SK-N-SH (cell line): ENCODE measurements around the gene SEC11A. TPM values are rescaled to one million over a fixed set of nuclear protein-coding genes. Genes with fewer than 3 reads are reported as not detected.

Experiments
- CTCF ChIA-PET: fragments of 300-600, 350-600 bp; formaldehyde crosslinking; extraction: SDS; loops from one replicate; lab custom pipeline; 2021; lab: Yijun Ruan, JAX
- POLR2A ChIA-PET: fragments of 350-600 bp; sonication (Branson Sonifier 250); formaldehyde crosslinking; extraction: SDS; loops from one replicate; lab custom pipeline; 2020; ENCODE audit warnings: antibody characterized with exemption, inconsistent platforms; lab: Yijun Ruan, JAX
- DNase-seq: peaks from one replicate; pipeline ENCODE4 v3.0.0; 2012
- H2AFZ ChIP-seq: fragments of 200-600 bp; sonication (generic); 2 replicates; pipeline ENCODE4 v1.8.1; 2016; ENCODE audit warnings: antibody characterized with exemption, mild to moderate bottlenecking, low read depth
- H3F3A ChIP-seq: fragments of 200-600 bp; sonication (generic); replicated peaks from 2 replicates; pipeline ENCODE3; 2016; ENCODE audit warnings: antibody characterized with exemption, mild to moderate bottlenecking; ENCODE audit not compliant: insufficient read depth
- H3K27ac ChIP-seq, 2 experiments: fragments of 200-500 bp in 1 of 2; fragments of 200-600 bp in 1 of 2; sonication (Bioruptor generic) in 1 of 2; sonication (generic), shearing (Covaris generic) in 1 of 2; 2 replicates each; pipeline versions ENCODE4 v1.5.1 to v1.6.1; 2014 to 2016; ENCODE audit warnings: low read depth in 2 of 2, inconsistent platforms in 1 of 2, low read length in 1 of 2, mild to moderate bottlenecking in 1 of 2, mixed read lengths in 1 of 2
- H3K27me3 ChIP-seq: fragments of 200-600 bp; sonication (generic), shearing (Covaris generic); 2 replicates; pipeline ENCODE4 v1.6.1; 2016; ENCODE audit warnings: mixed run types; ENCODE audit not compliant: insufficient read depth
- H3K36me3 ChIP-seq, 2 experiments: fragments of 200-500 bp in 1 of 2; fragments of 200-600 bp in 1 of 2; sonication (Bioruptor generic) in 1 of 2; sonication (generic) in 1 of 2; replicated peaks in 1 of 2; 2 replicates each; pipeline versions ENCODE3 to v1.5.1; 2014 to 2016; ENCODE audit warnings: low read length in 1 of 2, mild to moderate bottlenecking in 1 of 2; ENCODE audit not compliant: insufficient read depth in 2 of 2, control insufficient read depth in 1 of 2
- H3K4me1 ChIP-seq, 2 experiments: fragments of 200-500 bp in 1 of 2; fragments of 200-600 bp in 1 of 2; sonication (Bioruptor generic) in 1 of 2; sonication (generic), shearing (Covaris generic) in 1 of 2; 2 replicates each; pipeline versions ENCODE4 v1.5.1 to v1.6.1; 2014 to 2016; ENCODE audit warnings: low read depth in 1 of 2, low read length in 1 of 2, mixed run types in 1 of 2; ENCODE audit not compliant: insufficient read depth in 2 of 2, control insufficient read depth in 1 of 2
- H3K4me2 ChIP-seq: fragments of 200-600 bp; sonication (generic), shearing (Covaris generic); 2 replicates; pipeline ENCODE4 v1.6.1; 2017; ENCODE audit warnings: mixed run types
- H3K4me3 ChIP-seq, 2 experiments: fragments of 200-500 bp in 1 of 2; fragments of 200-600 bp in 1 of 2; sonication (Bioruptor generic) in 1 of 2; sonication (generic), shearing (Covaris generic) in 1 of 2; 2 replicates each; pipeline versions ENCODE4 v1.5.1 to v1.8.1; 2014 to 2016; ENCODE audit warnings: low read depth in 2 of 2, inconsistent platforms in 1 of 2, low read length in 1 of 2, mild to moderate bottlenecking in 1 of 2, mixed read lengths in 1 of 2, moderate library complexity in 1 of 2
- H3K79me2 ChIP-seq: fragments of 200-600 bp; sonication (generic); 2 replicates; pipeline ENCODE4 v1.8.1; 2017; ENCODE audit warnings: mild to moderate bottlenecking; ENCODE audit not compliant: insufficient read depth
- H3K9ac ChIP-seq: fragments of 200-600 bp; sonication (generic); 2 replicates; pipeline ENCODE4 v1.6.1; 2017; ENCODE audit warnings: mixed run types
- H3K9me2 ChIP-seq: fragments of 200-600 bp; sonication (generic); 2 replicates; pipeline ENCODE4 v1.6.1; 2017; ENCODE audit warnings: mixed run types
- H3K9me3 ChIP-seq: fragments of 200-600 bp; sonication (generic); 2 replicates; pipeline ENCODE4 v1.6.1; 2017; ENCODE audit warnings: mixed run types, mild to moderate bottlenecking, moderate library complexity
- H4K20me1 ChIP-seq: fragments of 200-600 bp; sonication (generic); 2 replicates; pipeline ENCODE4 v1.6.1; 2017; ENCODE audit warnings: mild to moderate bottlenecking, mixed run types; ENCODE audit not compliant: insufficient read depth
- CTCF ChIP-seq: fragments of 200-600 bp; sonication (generic); IDR thresholded peaks from 2 replicates; pipeline ENCODE4 v1.6.1; 2017; ENCODE audit warnings: antibody characterized with exemption, mild to moderate bottlenecking, moderate library complexity
- ELF1 ChIP-seq: IDR thresholded peaks from 2 replicates; pipeline ENCODE4 v1.4.0; 2012
- JUND ChIP-seq: IDR thresholded peaks from 2 replicates; pipeline ENCODE4 v1.4.0; 2012
- MXI1 ChIP-seq: IDR thresholded peaks from 2 replicates; pipeline ENCODE4 v1.6.1; 2012; ENCODE audit warnings: mild to moderate bottlenecking, low read depth, low read length, improper control_type of control experiment
- REST ChIP-seq: IDR thresholded peaks from 2 replicates; pipeline ENCODE4 v1.6.1; 2012; ENCODE audit warnings: mild to moderate bottlenecking, low read depth, low read length, moderate library complexity
- SIN3A ChIP-seq: IDR thresholded peaks from 2 replicates; pipeline ENCODE4 v1.6.1; 2012; ENCODE audit warnings: low read depth, mild to moderate bottlenecking, low read length, moderate library complexity, borderline replicate concordance
- SMC3 ChIP-seq: IDR thresholded peaks from 2 replicates; pipeline ENCODE4 v1.6.1; 2012; ENCODE audit warnings: low read depth, low read length, improper control_type of control experiment
- USF1 ChIP-seq: IDR thresholded peaks from 2 replicates; pipeline ENCODE4 v1.4.0; 2012; ENCODE audit warnings: low read depth, borderline replicate concordance
- WGBS: methylation state at CpG from one replicate; pipeline ENCODE4 v1.1.6; 2017; ENCODE audit warnings: low lambda C conversion rate; 5-methylcytosine and 5-hydroxymethylcytosine counted together
- polyA plus RNA-seq, 3 experiments: library from polyadenylated mRNA; depleted of rRNA; stranded (reverse); fragments of >200 nt; gene quantifications; 2 replicates each; pipeline ENCODE4 v1.2.3, GENCODE V29; 2012

SEC11A gene
- polyA plus RNA-seq, 1 of the 3 experiments (the other 2 are of a cell fraction): 107 TPM

- H2AFZ ChIP-seq: peak overlapping the region; percentile 89
- POLR2A ChIA-PET: interaction anchor here (0.5 to 3.0 kb wide), 15 partner anchors 9 to 213 kb away, joined by 3 to 14 read pairs (median 5); partner anchors contain the start of gene WDR73
- peak overlapping the region; percentile 83 for H3K4me2 ChIP-seq
- peaks cover 65% of the 10 kb centered on the region for H3K79me2 ChIP-seq
- H3K36me3 ChIP-seq: peaks cover 0 to 17% of the 10 kb centered on the region in 2 experiments
- H3K4me1 ChIP-seq: peaks cover 5 to 7% of the 10 kb centered on the region in 2 experiments; a peak in 3 of 4 replicates
- CTCF ChIA-PET: interaction anchor here (1.0 to 3.0 kb wide), 4 partner anchors 34 to 213 kb away, joined by 3 to 13 read pairs (median 6); no protein-coding TSS in a partner anchor
- H3K9me2 ChIP-seq: no peaks in the 10 kb centered on the region
- H3K9ac ChIP-seq: peak overlapping the region; percentile 92
- H3K27me3 ChIP-seq: no peaks in the 10 kb centered on the region
- H3K4me3 ChIP-seq: peak overlapping the region; percentile 68 to 90
- peaks cover 38% of the 10 kb centered on the region for H4K20me1 ChIP-seq
- peak; percentile 27 for DNase-seq
- under 1% methylated on average over 27 of the region's 36 CpGs for WGBS
- H3K27ac ChIP-seq: peak overlapping the region; percentile 92 to 93
- H3F3A ChIP-seq: peaks cover 12% of the 10 kb centered on the region
- H3K9me3 ChIP-seq: no peaks in the 10 kb centered on the region
- TF ChIP-seq SMC3: no peak
- 0 out of 2 replicates have a peak, but pooled peaks have one; percentile 11 for TF ChIP-seq SIN3A
Measured at GRCh38 chr15:84715441-84716035, 401 bp downstream of the SEC11A start.

- peaks cover 39% of the 10 kb centered on the region for H4K20me1 ChIP-seq
- TF ChIP-seq MXI1: no peak
- no peak for TF ChIP-seq REST
- TF ChIP-seq SIN3A: no peak
- no peak for TF ChIP-seq CTCF
- TF ChIP-seq JUND: no peak
- no peak for TF ChIP-seq ELF1
- TF ChIP-seq USF1: no peak
- TF ChIP-seq, all 33 proteins: peak for 0
- Histone ChIP-seq H3K4me3 (peak overlapping the region; percentile 68 to 90), H3K4me2 (peak overlapping the region; percentile 83), H3K36me3 (peaks cover 0 to 23% of the 10 kb centered on the region in 2 experiments), H3K79me2 (peaks cover 72% of the 10 kb centered on the region), H3K9me3 (no peaks in the 10 kb centered on the region), H3K9ac (peak overlapping the region; percentile 92), H3F3A (peaks cover 12% of the 10 kb centered on the region), H3K4me1 (peaks cover 5 to 7% of the 10 kb centered on the region in 2 experiments; a peak in 3 of 4 replicates), H3K9me2 (no peaks in the 10 kb centered on the region), H3K27me3 (no peaks in the 10 kb centered on the region), H2AFZ (no peak overlapping the region), H3K27ac (peak overlapping the region; percentile 92 to 93)
- DNase-seq: no peak
- ChIA-PET POLR2A (interaction anchor here (2.6 to 3.0 kb wide), 2 partner anchors 61 to 200 kb away, joined by 11 read pairs; partner anchors contain the start of gene WDR73), CTCF (interaction anchor here (2.8 to 3.0 kb wide), 2 partner anchors 35 to 213 kb away, joined by 10 to 13 read pairs; no protein-coding TSS in a partner anchor)
- WGBS: 28% methylated on average over 3 of the region's 3 CpGs
Measured at GRCh38 chr15:84714821-84715220, 1.1 kb downstream of the SEC11A start.
